Ovary (tissue), 3 donors: ENCODE results near the gene LRRK2.

ENCODE experiments used
- EP300 ChIP-seq: sonication (generic); formaldehyde crosslinking; IDR thresholded peaks from one replicate; pipeline ENCODE4 v1.6.1; 2017; ENCODE audit warnings: antibody characterized with exemption
- POLR2A ChIP-seq: fragments of 450-650 bp; IDR thresholded peaks from one replicate; pipeline ENCODE4 v1.6.1; 2017; ENCODE audit warnings: antibody characterized with exemption, mild to moderate bottlenecking, moderate library complexity
- TF ChIP-seq, protein P1 (sequence below), 3 donors: fragments of 450-650 bp in 2 of 3; fragments of 200-600 bp in 1 of 3; IDR thresholded peaks; one replicate each; pipeline versions ENCODE4 v1.5.1 to v1.8.0; 2016 to 2022; ENCODE audit warnings: antibody characterized with exemption in 3 of 3, mild to moderate bottlenecking in 1 of 3
- donor health status: DM: no; HTN: no; CAD: no.

DNA sequence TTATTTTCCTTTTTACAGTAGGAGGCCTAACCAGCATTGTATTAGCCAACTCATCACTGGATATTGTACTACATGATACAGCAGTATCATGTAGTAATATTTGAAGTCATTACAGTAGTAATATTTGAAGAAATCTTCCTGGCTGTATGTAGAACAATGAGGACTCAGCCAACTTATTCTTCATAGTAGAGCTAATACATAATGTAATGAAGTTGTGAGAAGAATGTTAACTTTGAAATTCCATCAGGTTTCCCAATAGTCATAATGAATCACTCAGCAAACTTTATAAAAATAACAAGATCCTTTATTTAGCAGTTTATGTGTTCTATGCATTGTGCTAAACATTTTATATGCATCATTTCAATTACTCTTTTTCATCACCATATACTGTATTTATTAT is 61.8 kb downstream of the LRRK2 start:
- TF ChIP-seq, protein P1, sequence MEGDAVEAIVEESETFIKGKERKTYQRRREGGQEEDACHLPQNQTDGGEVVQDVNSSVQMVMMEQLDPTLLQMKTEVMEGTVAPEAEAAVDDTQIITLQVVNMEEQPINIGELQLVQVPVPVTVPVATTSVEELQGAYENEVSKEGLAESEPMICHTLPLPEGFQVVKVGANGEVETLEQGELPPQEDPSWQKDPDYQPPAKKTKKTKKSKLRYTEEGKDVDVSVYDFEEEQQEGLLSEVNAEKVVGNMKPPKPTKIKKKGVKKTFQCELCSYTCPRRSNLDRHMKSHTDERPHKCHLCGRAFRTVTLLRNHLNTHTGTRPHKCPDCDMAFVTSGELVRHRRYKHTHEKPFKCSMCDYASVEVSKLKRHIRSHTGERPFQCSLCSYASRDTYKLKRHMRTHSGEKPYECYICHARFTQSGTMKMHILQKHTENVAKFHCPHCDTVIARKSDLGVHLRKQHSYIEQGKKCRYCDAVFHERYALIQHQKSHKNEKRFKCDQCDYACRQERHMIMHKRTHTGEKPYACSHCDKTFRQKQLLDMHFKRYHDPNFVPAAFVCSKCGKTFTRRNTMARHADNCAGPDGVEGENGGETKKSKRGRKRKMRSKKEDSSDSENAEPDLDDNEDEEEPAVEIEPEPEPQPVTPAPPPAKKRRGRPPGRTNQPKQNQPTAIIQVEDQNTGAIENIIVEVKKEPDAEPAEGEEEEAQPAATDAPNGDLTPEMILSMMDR (IDR thresholded peaks at IDR 0.05) = no peak
- TF ChIP-seq EP300 (no peak), POLR2A (no peak)
